Hematopoietic multipotent progenitor cell treated with erythropoietin and hydrocortisone succinate and interleukin-3 and kit ligand, for 17 days (in vitro differentiated cells): Measurements from ENCODE around the gene ANKRD13A.
"Not testable (repeated sequence)": the region's sequence is repeated elsewhere in the genome, so short reads cannot be mapped to it uniquely, and the experiment has no call there.

Experiments used
- DNase-seq: peaks from one replicate; pipeline ENCODE4 v3.0.0-alpha.2; 2015; ENCODE audit warnings: low spot score

ANKRD13A gene

GRCh38 chr12:110079477-110080400 lies 80.5 kb downstream of the ANKRD13A start:
- DNase-seq = peak; percentile 28

GRCh38 chr12:110080410-110080809 lies 81.2 kb downstream of the ANKRD13A start:
- no peak for DNase-seq

GRCh38 chr12:110084314-110085015 lies 85.2 kb downstream of the ANKRD13A start:
- DNase-seq = no peak

- DNase-seq = not testable (repeated sequence)
Measured at GRCh38 chr12:110088216-110088615, 89.0 kb downstream of the ANKRD13A start.

- no peak for DNase-seq
Measured at GRCh38 chr12:110088936-110089335, 89.7 kb downstream of the ANKRD13A start.
